ENCODE measurements around the gene TMEM131L. TPM values are rescaled to one million over a fixed set of nuclear protein-coding genes. Genes with fewer than 3 reads are reported as not detected.

The TMEM131L gene
- total RNA-seq, 1 donor: 9.0 TPM

- H3K36me3 ChIP-seq (ENCODE audit: insufficient read depth, low read length): no peaks in the 10 kb centered on the region
- no peaks in the 10 kb centered on the region for H4K20me1 ChIP-seq (ENCODE audit: insufficient read depth, low read length)
- no peaks in the 10 kb centered on the region for H3K9me3 ChIP-seq (ENCODE audit: low read depth, low read length)
- TF ChIP-seq, protein P1, sequence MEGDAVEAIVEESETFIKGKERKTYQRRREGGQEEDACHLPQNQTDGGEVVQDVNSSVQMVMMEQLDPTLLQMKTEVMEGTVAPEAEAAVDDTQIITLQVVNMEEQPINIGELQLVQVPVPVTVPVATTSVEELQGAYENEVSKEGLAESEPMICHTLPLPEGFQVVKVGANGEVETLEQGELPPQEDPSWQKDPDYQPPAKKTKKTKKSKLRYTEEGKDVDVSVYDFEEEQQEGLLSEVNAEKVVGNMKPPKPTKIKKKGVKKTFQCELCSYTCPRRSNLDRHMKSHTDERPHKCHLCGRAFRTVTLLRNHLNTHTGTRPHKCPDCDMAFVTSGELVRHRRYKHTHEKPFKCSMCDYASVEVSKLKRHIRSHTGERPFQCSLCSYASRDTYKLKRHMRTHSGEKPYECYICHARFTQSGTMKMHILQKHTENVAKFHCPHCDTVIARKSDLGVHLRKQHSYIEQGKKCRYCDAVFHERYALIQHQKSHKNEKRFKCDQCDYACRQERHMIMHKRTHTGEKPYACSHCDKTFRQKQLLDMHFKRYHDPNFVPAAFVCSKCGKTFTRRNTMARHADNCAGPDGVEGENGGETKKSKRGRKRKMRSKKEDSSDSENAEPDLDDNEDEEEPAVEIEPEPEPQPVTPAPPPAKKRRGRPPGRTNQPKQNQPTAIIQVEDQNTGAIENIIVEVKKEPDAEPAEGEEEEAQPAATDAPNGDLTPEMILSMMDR (IDR thresholded peaks at IDR 0.05; ENCODE audit: extremely low read depth, low read depth, low read length): no peak
- no peaks in the 10 kb centered on the region for H3K27me3 ChIP-seq (ENCODE audit: insufficient read depth, low read length)
- no peak overlapping the region for H3K4me3 ChIP-seq (ENCODE audit: insufficient read depth, low read length)
- DNase-seq (ENCODE audit: insufficient read length, low spot score, missing footprints): no peak
- H3K27ac ChIP-seq (ENCODE audit: low read depth, low read length): no peak overlapping the region
- peaks cover 9% of the 10 kb centered on the region for H3K4me1 ChIP-seq (ENCODE audit: insufficient read depth, low read length)
- H2AFZ ChIP-seq (ENCODE audit: low read length): no peak overlapping the region
- H3K79me2 ChIP-seq (ENCODE audit: insufficient read depth, low read length): peaks cover 2% of the 10 kb centered on the region
- H3K4me2 ChIP-seq (ENCODE audit: insufficient read depth, low read length): no peak overlapping the region
These were observed 54.7 kb downstream of the TMEM131L start for GRCh38 chr4:153520801-153521329.

GRCh38 chr4:153521478-153521877 lies 55.3 kb downstream of the TMEM131L start:
- no peaks in the 10 kb centered on the region for H3K9me3 ChIP-seq (ENCODE audit: low read depth, low read length)
- H3K27ac ChIP-seq (ENCODE audit: low read depth, low read length): no peak overlapping the region

GRCh38 chr4:153521999-153522801 lies 56.0 kb downstream of the TMEM131L start:
- no peak for DNase-seq (ENCODE audit: insufficient read length, low spot score, missing footprints)
- TF ChIP-seq, protein P1 (IDR thresholded peaks at IDR 0.05; ENCODE audit: extremely low read depth, low read depth, low read length): no peak
- H3K4me2 ChIP-seq (ENCODE audit: insufficient read depth, low read length): no peak overlapping the region
- H2AFZ ChIP-seq (ENCODE audit: low read length): no peak overlapping the region
- peaks cover 9% of the 10 kb centered on the region for H3K4me1 ChIP-seq (ENCODE audit: insufficient read depth, low read length)
- no peak overlapping the region for H3K27ac ChIP-seq (ENCODE audit: low read depth, low read length)
- H3K27me3 ChIP-seq (ENCODE audit: insufficient read depth, low read length): no peaks in the 10 kb centered on the region
- no peak overlapping the region for H3K4me3 ChIP-seq (ENCODE audit: insufficient read depth, low read length)
- H3K36me3 ChIP-seq (ENCODE audit: insufficient read depth, low read length): no peaks in the 10 kb centered on the region
- H4K20me1 ChIP-seq (ENCODE audit: insufficient read depth, low read length): peaks cover 5% of the 10 kb centered on the region
- peaks cover 2% of the 10 kb centered on the region for H3K79me2 ChIP-seq (ENCODE audit: insufficient read depth, low read length)
- H3K9me3 ChIP-seq (ENCODE audit: low read depth, low read length): no peaks in the 10 kb centered on the region

More at GRCh38 chr4:153521478-153521877, 55.3 kb downstream of the TMEM131L start:
- H3K27me3 ChIP-seq (ENCODE audit: insufficient read depth, low read length): no peaks in the 10 kb centered on the region
- no peak overlapping the region for H3K4me3 ChIP-seq (ENCODE audit: insufficient read depth, low read length)
- no peaks in the 10 kb centered on the region for H4K20me1 ChIP-seq (ENCODE audit: insufficient read depth, low read length)
- DNase-seq (ENCODE audit: insufficient read length, low spot score, missing footprints): no peak
- no peak overlapping the region for H3K4me2 ChIP-seq (ENCODE audit: insufficient read depth, low read length)
- TF ChIP-seq, protein P1 (IDR thresholded peaks at IDR 0.05; ENCODE audit: extremely low read depth, low read depth, low read length): no peak
- no peaks in the 10 kb centered on the region for H3K36me3 ChIP-seq (ENCODE audit: insufficient read depth, low read length)
- H2AFZ ChIP-seq (ENCODE audit: low read length): no peak overlapping the region
- peaks cover 9% of the 10 kb centered on the region for H3K4me1 ChIP-seq (ENCODE audit: insufficient read depth, low read length)
- H3K79me2 ChIP-seq (ENCODE audit: insufficient read depth, low read length): peaks cover 2% of the 10 kb centered on the region

DNA sequence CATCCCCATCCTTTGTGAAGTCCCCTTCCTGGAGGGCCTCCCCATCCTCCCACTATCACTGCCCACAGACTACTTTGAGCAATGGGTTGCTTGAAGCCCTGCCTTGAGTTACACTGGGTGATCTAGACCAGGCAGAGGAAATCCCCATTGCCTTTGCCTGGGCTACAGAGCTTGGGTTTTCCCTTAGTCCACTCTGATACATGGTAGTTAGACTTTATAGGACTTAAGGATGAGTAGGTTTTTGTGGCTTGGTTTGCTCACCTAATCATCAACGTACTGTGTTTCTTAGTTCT lies 56.6 kb downstream of the TMEM131L start:
- Histone ChIP-seq H3K27ac (ENCODE audit: low read depth, low read length) (no peak overlapping the region), H4K20me1 (ENCODE audit: insufficient read depth, low read length) (peaks cover 5% of the 10 kb centered on the region), H2AFZ (ENCODE audit: low read length) (no peak overlapping the region), H3K27me3 (ENCODE audit: insufficient read depth, low read length) (no peaks in the 10 kb centered on the region), H3K79me2 (ENCODE audit: insufficient read depth, low read length) (peaks cover 2% of the 10 kb centered on the region), H3K36me3 (ENCODE audit: insufficient read depth, low read length) (no peaks in the 10 kb centered on the region), H3K9me3 (ENCODE audit: low read depth, low read length) (no peaks in the 10 kb centered on the region), H3K4me3 (ENCODE audit: insufficient read depth, low read length) (no peak overlapping the region), H3K4me2 (ENCODE audit: insufficient read depth, low read length) (no peak overlapping the region), H3K4me1 (ENCODE audit: insufficient read depth, low read length) (peaks cover 9% of the 10 kb centered on the region)
- TF ChIP-seq, protein P1 (IDR thresholded peaks at IDR 0.05; ENCODE audit: extremely low read depth, low read depth, low read length): no peak
- DNase-seq (ENCODE audit: insufficient read length, low spot score, missing footprints): no peak
